Measurements from ENCODE around the gene MICAL2.

MICAL2 gene

DNA sequence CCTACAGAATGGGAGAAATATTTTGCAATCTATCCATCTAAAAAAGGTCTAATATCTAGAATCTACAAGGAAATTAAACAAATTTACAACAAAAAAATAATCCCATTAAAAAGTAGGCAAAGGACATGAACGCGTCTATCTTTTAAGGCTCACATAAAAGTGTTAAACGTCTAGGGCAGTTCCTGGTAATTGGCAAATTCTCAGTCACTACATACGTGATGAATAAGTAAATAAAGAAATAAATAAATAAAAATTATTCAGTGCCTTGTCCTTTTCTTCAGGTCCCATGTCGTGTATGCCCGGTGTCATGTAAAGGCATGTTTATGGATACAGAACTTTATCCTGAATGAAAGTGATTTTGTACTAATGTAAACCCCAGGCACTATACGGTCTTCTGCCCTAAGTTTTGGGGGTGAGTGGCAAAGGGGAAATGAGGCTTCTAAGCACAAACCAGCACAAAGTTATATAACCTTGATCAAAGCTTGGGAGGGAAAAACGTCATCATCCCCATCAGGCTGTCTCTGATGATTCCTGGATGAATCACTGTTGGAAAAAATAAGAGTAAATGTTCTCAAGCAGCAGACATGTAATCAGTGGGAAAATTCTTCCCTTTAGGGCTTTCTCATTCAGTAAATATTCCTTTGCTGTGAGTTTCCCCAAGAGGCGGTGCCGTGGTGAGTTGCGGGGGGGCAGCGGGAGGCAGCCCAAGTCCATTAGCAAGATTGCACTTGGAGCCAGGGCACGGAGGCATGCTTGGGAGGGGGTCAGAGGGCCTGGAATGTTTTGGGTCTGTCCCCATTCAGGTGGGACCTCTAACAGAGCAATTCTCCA is 30.4 kb upstream of the MICAL2 start:
- no peaks in the 10 kb centered on the region for H3K27me3 ChIP-seq (ENCODE audit: control insufficient read depth, insufficient read depth, low read length)
- H3K4me1 ChIP-seq (ENCODE audit: control insufficient read depth, insufficient read depth, low read length), result peaks cover 54% of the 10 kb centered on the region
- peak overlapping the region; percentile 41 for H3K4me2 ChIP-seq (ENCODE audit: low read length)
- H3K4me3 ChIP-seq (ENCODE audit: low read length), result no peak overlapping the region
- no peaks in the 10 kb centered on the region for H3K9me3 ChIP-seq (replicated peaks; ENCODE audit: low read length)
- H3K9ac ChIP-seq (ENCODE audit: low read depth, low read length), result peak overlapping the region; percentile 89
- no peaks in the 10 kb centered on the region for H3K36me3 ChIP-seq (ENCODE audit: insufficient read depth, low read length)

DNA sequence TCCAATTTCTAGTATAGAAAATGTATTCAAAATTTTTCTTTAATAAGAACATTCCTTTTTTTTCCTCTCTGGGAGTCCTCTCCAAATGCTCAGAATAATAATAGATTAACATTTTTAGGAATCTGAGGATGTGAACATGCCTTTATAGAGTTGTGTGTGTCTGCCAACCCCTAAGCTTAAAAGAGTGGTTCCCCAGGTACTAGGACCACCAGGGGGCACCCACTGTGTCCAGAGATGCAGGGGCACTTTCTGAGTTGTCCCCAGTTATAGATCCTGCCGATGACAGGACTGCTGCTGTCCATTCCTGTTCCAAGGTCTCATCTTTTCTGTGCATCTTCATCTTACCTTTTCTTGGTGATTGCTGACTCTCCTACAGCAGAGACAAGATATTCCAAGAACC is 27.0 kb upstream of the MICAL2 start:
- Histone ChIP-seq H3K27me3 (ENCODE audit: control insufficient read depth, insufficient read depth, low read length) (no peaks in the 10 kb centered on the region), H3K4me3 (ENCODE audit: low read length) (no peak overlapping the region), H3K9me3 (replicated peaks; ENCODE audit: low read length) (no peaks in the 10 kb centered on the region), H3K4me2 (ENCODE audit: low read length) (no peak overlapping the region), H3K36me3 (ENCODE audit: insufficient read depth, low read length) (no peaks in the 10 kb centered on the region), H3K4me1 (ENCODE audit: control insufficient read depth, insufficient read depth, low read length) (peaks cover 56% of the 10 kb centered on the region), H3K9ac (ENCODE audit: low read depth, low read length) (peak overlapping the region; percentile 12)

DNA sequence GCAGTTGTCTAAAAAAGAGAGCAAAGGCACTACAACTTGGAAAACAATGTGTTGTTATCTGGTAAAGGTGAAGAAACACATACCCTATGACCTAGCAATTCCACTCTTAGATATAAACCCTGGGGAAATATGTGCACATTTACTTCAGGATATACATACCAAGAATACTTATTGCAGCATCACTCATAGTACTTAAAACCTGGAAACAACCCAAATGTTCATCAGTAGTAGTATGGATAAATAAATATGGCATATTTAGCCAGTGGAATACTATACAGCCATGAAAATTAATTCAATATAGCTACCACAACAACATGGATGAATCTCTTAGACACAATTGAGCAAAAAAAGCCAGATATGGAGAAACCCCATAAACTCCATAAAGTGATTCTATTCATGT is 26.1 kb upstream of the MICAL2 start:
- H3K9ac ChIP-seq (ENCODE audit: low read depth, low read length), result no peak overlapping the region
- no peaks in the 10 kb centered on the region for H3K27me3 ChIP-seq (ENCODE audit: control insufficient read depth, insufficient read depth, low read length)
- peaks cover 60% of the 10 kb centered on the region for H3K4me1 ChIP-seq (ENCODE audit: control insufficient read depth, insufficient read depth, low read length)
- H3K4me2 ChIP-seq (ENCODE audit: low read length), result no peak overlapping the region
- no peaks in the 10 kb centered on the region for H3K36me3 ChIP-seq (ENCODE audit: insufficient read depth, low read length)
- no peaks in the 10 kb centered on the region for H3K9me3 ChIP-seq (replicated peaks; ENCODE audit: low read length)
- H3K4me3 ChIP-seq (ENCODE audit: low read length), result no peak overlapping the region

- H3K9ac ChIP-seq (ENCODE audit: low read depth, low read length), result peak overlapping the region; percentile 93
- no peaks in the 10 kb centered on the region for H3K36me3 ChIP-seq (ENCODE audit: insufficient read depth, low read length)
- H3K9me3 ChIP-seq (replicated peaks; ENCODE audit: low read length), result no peaks in the 10 kb centered on the region
- H3K27me3 ChIP-seq (ENCODE audit: control insufficient read depth, insufficient read depth, low read length), result no peaks in the 10 kb centered on the region
- peaks cover 63% of the 10 kb centered on the region for H3K4me1 ChIP-seq (ENCODE audit: control insufficient read depth, insufficient read depth, low read length)
- H3K4me2 ChIP-seq (ENCODE audit: low read length), result peak overlapping the region; percentile 79
- peak overlapping the region; percentile 55 for H3K4me3 ChIP-seq (ENCODE audit: low read length)
Observed at GRCh38 chr11:12085371-12086251, 24.8 kb upstream of the MICAL2 start.

DNA sequence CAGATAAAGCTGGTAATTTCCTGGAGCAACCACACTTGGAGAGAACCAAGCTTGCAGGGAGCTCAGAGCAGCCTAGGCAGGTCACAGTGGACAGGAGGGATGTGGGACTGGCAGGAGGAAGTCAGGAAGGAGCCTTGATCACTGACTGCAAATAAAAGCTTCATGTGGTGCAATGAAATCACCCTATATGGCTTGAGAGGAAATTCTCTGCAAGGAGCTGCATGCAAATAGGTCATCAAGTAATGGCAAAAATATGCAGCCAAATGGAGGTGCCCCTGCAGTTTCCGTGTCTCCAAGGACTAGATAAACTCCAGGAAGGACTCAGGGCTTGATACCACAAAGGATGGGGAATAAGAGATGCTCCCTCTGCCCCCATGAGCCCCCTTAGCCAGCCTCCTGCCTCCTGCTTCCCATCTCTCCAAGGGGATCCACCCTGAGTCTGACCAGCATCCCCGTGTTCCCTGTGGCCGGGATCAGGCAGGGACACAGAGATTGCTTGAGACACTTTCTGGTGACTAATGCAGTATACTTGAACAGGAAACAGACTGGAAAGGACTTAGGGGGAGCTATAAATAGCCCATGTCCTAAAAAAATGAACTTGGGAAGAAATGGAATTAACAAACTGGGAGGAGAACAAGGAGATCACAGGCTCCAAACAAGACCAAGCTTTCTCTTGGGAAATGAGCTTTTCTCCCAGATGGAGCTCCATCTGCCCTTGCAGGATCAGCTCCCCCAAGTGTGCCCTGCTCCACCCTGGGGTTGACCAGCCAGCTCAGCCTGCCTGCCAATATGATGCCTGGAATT is 23.9 kb upstream of the MICAL2 start:
- Histone ChIP-seq H3K4me1 (ENCODE audit: control insufficient read depth, insufficient read depth, low read length) (peaks cover 70% of the 10 kb centered on the region), H3K9me3 (replicated peaks; ENCODE audit: low read length) (no peaks in the 10 kb centered on the region), H3K4me3 (ENCODE audit: low read length) (peak overlapping the region; percentile 65), H3K9ac (ENCODE audit: low read depth, low read length) (peak overlapping the region; percentile 93), H3K27me3 (ENCODE audit: control insufficient read depth, insufficient read depth, low read length) (no peaks in the 10 kb centered on the region), H3K36me3 (ENCODE audit: insufficient read depth, low read length) (no peaks in the 10 kb centered on the region), H3K4me2 (ENCODE audit: low read length) (peak overlapping the region; percentile 79)

DNA sequence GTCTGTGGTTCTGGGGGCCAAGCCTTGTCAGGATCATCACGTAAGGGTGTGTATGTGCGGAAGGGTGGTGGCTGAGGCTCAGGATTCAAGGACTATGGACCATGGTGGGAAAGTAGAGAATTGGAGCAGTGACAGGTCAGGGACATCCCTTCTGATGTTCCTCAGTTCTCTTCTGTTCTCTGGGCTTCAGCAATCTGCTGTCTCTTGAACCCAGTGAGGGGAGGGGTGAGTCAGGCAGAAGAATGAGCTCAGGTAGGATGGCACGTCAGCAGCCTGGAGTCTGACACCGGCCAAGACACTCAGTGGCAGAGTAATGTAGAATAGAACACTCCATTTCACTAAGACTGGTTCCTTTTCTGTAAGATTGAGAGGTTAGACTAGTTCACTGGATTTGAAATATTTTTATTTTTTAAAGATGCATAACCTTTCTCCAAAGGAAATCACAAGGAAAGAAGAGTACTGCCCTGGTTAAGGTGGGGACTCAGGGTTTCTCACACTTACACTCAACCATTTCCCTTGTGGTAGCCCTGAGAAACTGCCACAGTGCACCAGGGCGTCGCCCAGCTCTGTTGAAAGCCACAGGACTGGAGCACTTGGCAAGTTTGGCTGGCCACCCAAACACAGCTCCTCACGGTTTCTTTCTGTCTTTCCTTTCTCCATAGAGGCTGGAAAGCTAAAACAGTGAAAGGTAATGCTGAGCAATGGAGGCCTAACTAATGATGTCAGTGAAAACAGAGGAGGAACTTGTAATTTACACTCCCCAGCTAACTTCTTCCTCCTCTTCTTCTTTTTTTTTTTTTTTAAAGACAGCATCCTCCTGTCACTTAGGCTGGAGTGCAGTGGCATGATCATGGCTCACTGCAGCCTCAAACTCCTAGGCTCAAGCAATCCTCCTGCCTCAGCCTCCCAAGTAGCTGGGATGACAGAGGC is 23.1 kb upstream of the MICAL2 start:
- peak overlapping the region; percentile 65 for H3K4me3 ChIP-seq (ENCODE audit: low read length)
- peak overlapping the region; percentile 93 for H3K9ac ChIP-seq (ENCODE audit: low read depth, low read length)
- H3K27me3 ChIP-seq (ENCODE audit: control insufficient read depth, insufficient read depth, low read length), result no peaks in the 10 kb centered on the region
- no peaks in the 10 kb centered on the region for H3K9me3 ChIP-seq (replicated peaks; ENCODE audit: low read length)
- H3K4me2 ChIP-seq (ENCODE audit: low read length), result peak overlapping the region; percentile 79
- H3K36me3 ChIP-seq (ENCODE audit: insufficient read depth, low read length), result no peaks in the 10 kb centered on the region
- H3K4me1 ChIP-seq (ENCODE audit: control insufficient read depth, insufficient read depth, low read length), result peaks cover 76% of the 10 kb centered on the region

- H3K4me3 ChIP-seq (ENCODE audit: low read length), result no peak overlapping the region
- peak overlapping the region; percentile 93 for H3K9ac ChIP-seq (ENCODE audit: low read depth, low read length)
- H3K4me2 ChIP-seq (ENCODE audit: low read length), result peak overlapping the region; percentile 79
- peaks cover 76% of the 10 kb centered on the region for H3K4me1 ChIP-seq (ENCODE audit: control insufficient read depth, insufficient read depth, low read length)
- H3K27me3 ChIP-seq (ENCODE audit: control insufficient read depth, insufficient read depth, low read length), result no peaks in the 10 kb centered on the region
- H3K9me3 ChIP-seq (replicated peaks; ENCODE audit: low read length), result no peaks in the 10 kb centered on the region
- H3K36me3 ChIP-seq (ENCODE audit: insufficient read depth, low read length), result no peaks in the 10 kb centered on the region
Observed at GRCh38 chr11:12088047-12088481, 22.3 kb upstream of the MICAL2 start.

GRCh38 chr11:12088531-12088930 is 21.9 kb upstream of the MICAL2 start:
- Histone ChIP-seq H3K9ac (ENCODE audit: low read depth, low read length) (peak overlapping the region; percentile 93), H3K9me3 (replicated peaks; ENCODE audit: low read length) (no peaks in the 10 kb centered on the region), H3K36me3 (ENCODE audit: insufficient read depth, low read length) (no peaks in the 10 kb centered on the region), H3K4me1 (ENCODE audit: control insufficient read depth, insufficient read depth, low read length) (peaks cover 74% of the 10 kb centered on the region), H3K4me3 (ENCODE audit: low read length) (no peak overlapping the region), H3K4me2 (ENCODE audit: low read length) (no peak overlapping the region), H3K27me3 (ENCODE audit: control insufficient read depth, insufficient read depth, low read length) (no peaks in the 10 kb centered on the region)

GRCh38 chr11:12089041-12089440 is 21.3 kb upstream of the MICAL2 start:
- H3K9me3 ChIP-seq (replicated peaks; ENCODE audit: low read length), result no peaks in the 10 kb centered on the region
- peak overlapping the region; percentile 93 for H3K9ac ChIP-seq (ENCODE audit: low read depth, low read length)
- H3K4me1 ChIP-seq (ENCODE audit: control insufficient read depth, insufficient read depth, low read length), result peaks cover 70% of the 10 kb centered on the region
- H3K4me3 ChIP-seq (ENCODE audit: low read length), result no peak overlapping the region
- H3K4me2 ChIP-seq (ENCODE audit: low read length), result no peak overlapping the region
- H3K27me3 ChIP-seq (ENCODE audit: control insufficient read depth, insufficient read depth, low read length), result no peaks in the 10 kb centered on the region
- H3K36me3 ChIP-seq (ENCODE audit: insufficient read depth, low read length), result no peaks in the 10 kb centered on the region

DNA sequence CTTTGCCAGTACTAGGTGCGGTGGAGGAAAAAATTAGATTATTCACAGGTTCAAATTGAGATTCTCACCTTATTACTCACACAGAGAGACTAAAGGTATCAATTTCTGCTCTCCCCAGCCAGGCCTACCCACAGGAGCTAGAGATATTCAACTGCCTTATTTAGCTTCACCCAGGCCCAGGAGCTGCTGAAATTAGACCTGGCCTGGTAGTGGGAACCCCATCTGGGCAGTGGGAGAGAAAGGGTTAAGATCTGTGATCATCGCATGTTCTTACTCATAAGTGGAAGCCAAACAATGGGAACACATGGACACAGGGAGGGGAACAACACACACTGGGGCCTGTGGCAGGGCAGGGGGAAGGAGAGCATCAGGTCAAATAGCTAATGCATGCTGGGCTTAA is 20.9 kb upstream of the MICAL2 start:
- H3K4me1 ChIP-seq (ENCODE audit: control insufficient read depth, insufficient read depth, low read length), result peaks cover 70% of the 10 kb centered on the region
- no peaks in the 10 kb centered on the region for H3K36me3 ChIP-seq (ENCODE audit: insufficient read depth, low read length)
- peak overlapping the region; percentile 93 for H3K9ac ChIP-seq (ENCODE audit: low read depth, low read length)
- H3K4me3 ChIP-seq (ENCODE audit: low read length), result no peak overlapping the region
- no peak overlapping the region for H3K4me2 ChIP-seq (ENCODE audit: low read length)
- no peaks in the 10 kb centered on the region for H3K9me3 ChIP-seq (replicated peaks; ENCODE audit: low read length)
- no peaks in the 10 kb centered on the region for H3K27me3 ChIP-seq (ENCODE audit: control insufficient read depth, insufficient read depth, low read length)

Data from skeletal muscle satellite cell (primary cell).